Stromal cell of bone marrow (primary cell): ENCODE data around the gene OR1A1.
"Not testable (repeated sequence)": the region's sequence is repeated elsewhere in the genome, so short reads cannot be mapped to it uniquely, and the experiment has no call there.

Source experiments
- DNase-seq: peaks from one replicate; pipeline ENCODE4 v3.0.0-alpha.2; 2012; ENCODE audit warnings: low read depth

OR1A1 gene

GRCh38 chr17:3207367-3207766 lies at the start of gene OR1A1:
OR1A1 (plus strand) TSS chr17:3207667; CDS start chr17:3215621, 7,954 bp downstream.
- DNase-seq: no peak

GRCh38 chr17:3167574-3167973 lies 39.9 kb upstream of the OR1A1 start:
- DNase-seq: no peak

- no peak for DNase-seq
Observed at GRCh38 chr17:3189961-3190360, 17.5 kb upstream of the OR1A1 start.

GRCh38 chr17:3197219-3197618 lies 10.2 kb upstream of the OR1A1 start, which contains the start of gene OR1A2:
OR1A2 (plus strand) TSS chr17:3197519; CDS start chr17:3197519, 0 bp downstream.
- DNase-seq: no peak

GRCh38 chr17:3208484-3208883 lies 1.0 kb downstream of the OR1A1 start:
- no peak for DNase-seq

GRCh38 chr17:3213001-3213400 lies 5.5 kb downstream of the OR1A1 start:
- no peak for DNase-seq

GRCh38 chr17:3213587-3213986 lies 6.1 kb downstream of the OR1A1 start:
- no peak for DNase-seq

- not testable (repeated sequence) for DNase-seq
Observed at GRCh38 chr17:3219978-3220377, 12.5 kb downstream of the OR1A1 start.

- no peak for DNase-seq
Observed at GRCh38 chr17:3221850-3222249, 14.4 kb downstream of the OR1A1 start.

- DNase-seq: no peak
Observed at GRCh38 chr17:3222505-3222904, 15.0 kb downstream of the OR1A1 start.

GRCh38 chr17:3224721-3225352 lies 17.4 kb downstream of the OR1A1 start:
- DNase-seq: not testable (repeated sequence)

GRCh38 chr17:3232300-3232699 lies 24.8 kb downstream of the OR1A1 start:
- not testable (repeated sequence) for DNase-seq

GRCh38 chr17:3238685-3239084 lies 31.2 kb downstream of the OR1A1 start:
- DNase-seq: not testable (repeated sequence)

GRCh38 chr17:3241044-3241443 lies 33.6 kb downstream of the OR1A1 start:
- not testable (repeated sequence) for DNase-seq

GRCh38 chr17:3244841-3245240 lies 37.4 kb downstream of the OR1A1 start:
- not testable (repeated sequence) for DNase-seq

- DNase-seq: not testable (repeated sequence)
Observed at GRCh38 chr17:3249013-3249412, 41.5 kb downstream of the OR1A1 start.

- DNase-seq: no peak
Observed at GRCh38 chr17:3256575-3256974, 49.1 kb downstream of the OR1A1 start.

GRCh38 chr17:3260163-3260562 lies 52.7 kb downstream of the OR1A1 start:
- DNase-seq: no peak

- no peak for DNase-seq
Observed at GRCh38 chr17:3260600-3260999, 53.1 kb downstream of the OR1A1 start.
